ENCODE results near the gene JAM2.
A peak's percentile ranks its signal among the peaks of the same experiment; 100 is the strongest.
"Not testable (repeated sequence)": the region's sequence is repeated elsewhere in the genome, so short reads cannot be mapped to it uniquely, and the experiment has no call there.

The JAM2 gene

DNA sequence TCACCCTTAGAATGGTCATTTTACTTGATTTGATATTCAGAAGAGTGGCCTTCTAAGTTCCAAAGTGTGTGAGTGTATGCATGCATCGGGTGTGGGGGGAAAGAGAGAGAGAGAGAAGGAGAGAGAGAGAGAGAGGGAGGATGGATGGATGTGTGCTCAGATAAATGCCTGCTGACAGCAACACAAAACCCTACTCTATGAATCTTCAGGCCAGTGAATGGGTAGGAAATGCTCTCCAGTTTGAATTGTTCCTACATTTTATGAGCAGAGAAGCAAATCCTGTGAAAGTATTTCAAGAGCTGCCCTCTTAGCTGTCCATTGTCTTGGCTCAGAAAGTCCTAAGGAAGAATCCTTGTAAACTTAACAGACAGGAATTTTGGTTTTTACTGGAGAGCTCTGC, 7.4 kb downstream of the JAM2 start:
- DNase-seq (ENCODE audit: low spot score) = no peak

DNA sequence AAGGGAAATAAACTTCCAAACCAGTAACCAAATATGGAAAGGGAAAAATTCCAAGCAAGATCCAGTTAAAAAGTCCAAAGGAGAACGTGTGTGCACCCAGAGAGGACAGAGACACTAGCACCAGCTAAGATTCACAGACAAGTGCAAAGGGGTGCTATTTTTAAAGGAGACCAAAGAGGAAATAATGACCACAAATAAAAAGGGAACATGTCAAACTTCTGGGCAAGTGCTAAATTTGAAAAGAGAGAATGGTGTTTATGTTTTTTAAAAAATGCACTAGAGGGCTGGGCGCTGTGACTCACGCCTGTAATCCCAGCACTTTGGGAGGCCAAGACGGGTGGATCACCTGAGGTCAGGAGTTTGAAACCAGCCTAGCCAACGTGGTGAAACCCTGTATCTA, 8.6 kb downstream of the JAM2 start:
- no peak for DNase-seq (ENCODE audit: low spot score)

DNA sequence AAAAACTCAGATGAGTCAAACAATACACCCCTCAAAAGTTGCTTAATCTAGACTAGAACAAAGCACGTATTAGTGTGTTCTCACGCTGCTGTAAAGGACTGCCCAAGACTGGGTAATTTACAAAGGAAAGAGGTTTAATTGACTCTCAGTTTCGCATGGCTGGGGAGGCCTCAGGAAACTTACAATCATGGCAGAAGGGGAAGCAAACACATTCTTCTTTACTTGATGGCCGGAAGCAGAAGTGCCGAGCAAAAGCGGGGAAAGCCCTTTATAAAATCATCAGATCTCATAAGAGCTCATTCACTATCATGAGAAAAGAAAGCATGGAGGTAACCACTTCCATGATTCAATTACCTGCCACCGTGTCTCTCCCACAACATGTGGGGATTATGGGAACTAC, 10.1 kb downstream of the JAM2 start:
- DNase-seq (ENCODE audit: low spot score) = no peak

DNA sequence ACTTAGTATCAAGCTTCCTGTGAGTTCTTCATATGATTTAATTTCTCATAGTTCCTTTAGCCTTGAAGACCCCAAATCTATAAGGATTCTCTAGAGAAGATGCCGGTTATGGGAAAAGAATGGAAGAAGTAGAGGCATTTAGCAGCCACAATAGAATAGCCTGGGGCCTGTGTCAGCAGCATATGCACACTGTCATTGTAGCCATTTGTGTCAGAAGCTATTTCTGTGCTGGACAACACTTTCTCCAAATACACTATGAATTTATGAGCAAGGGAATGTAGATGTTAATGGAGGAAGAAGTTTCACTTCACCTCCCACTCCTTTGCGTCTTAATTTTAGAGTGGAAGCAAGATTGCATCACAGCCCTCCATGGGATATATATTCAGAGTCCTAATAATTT, 17.4 kb downstream of the JAM2 start:
- DNase-seq (ENCODE audit: low spot score) = no peak

DNA sequence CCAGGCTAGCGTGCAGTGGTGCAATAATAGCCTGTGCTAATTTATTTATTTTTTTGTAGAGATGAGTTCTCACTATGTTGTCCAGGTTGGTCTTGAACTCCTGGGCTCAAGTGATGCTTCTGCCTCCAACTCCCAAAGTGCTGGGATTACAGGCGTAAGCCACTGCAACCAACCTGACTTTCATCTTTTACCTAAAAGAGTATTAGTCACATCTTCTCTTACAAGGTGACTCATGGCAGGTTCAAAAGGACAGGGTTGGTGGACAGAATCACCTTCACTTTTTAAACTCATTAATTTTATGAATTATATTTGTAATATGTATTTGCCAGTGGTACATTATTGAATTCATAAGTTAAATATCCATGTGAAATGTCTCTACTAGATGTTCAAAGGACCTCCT, 18.1 kb downstream of the JAM2 start:
- no peak for DNase-seq (ENCODE audit: low spot score)

DNA sequence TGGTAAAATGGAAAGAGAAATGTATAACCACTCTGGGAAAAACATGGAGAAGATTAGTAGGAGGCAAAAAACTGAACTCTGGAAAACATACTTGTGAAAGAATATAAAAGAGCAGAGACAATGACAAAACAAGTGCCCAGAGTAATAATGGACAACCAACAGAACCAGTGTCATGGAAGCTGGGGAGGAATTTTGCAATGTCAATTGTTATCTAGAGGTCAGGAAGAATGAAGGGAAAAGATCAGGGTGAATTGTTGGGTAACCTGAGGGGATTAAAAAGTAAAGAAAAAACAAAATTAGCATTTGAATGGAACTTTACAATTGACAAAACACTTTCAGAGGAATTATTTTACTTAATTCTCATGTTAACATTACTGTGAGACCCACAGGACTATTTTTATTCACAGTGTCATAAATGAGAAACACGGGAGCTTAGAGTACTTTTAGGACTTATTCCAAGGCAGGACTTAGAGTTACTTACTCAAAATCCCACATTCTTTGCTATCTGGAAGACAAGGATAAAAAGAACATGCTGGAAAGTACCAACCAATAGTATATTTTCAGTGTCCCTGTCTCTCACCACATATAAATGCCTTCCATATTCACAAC, 19.5 kb downstream of the JAM2 start:
- DNase-seq (ENCODE audit: low spot score) = no peak

DNA sequence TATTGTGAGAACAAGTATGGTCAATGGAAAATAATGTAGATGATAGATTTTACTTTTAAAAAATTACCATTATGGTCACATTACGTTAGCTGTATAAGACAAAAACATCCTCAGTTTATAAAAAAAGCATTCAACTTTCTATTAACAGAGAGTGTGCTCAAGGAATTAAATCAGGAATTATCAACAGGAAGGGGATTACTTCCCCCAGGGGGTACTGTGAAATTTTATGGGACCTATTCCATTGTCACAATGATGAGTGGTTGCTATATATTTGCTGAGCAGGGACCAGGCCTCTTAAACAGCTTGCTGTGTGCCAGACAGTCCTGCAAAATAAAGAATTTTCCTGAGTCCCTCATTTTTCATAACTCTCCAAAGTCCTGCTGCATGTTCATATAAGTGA, 21.2 kb downstream of the JAM2 start:
- DNase-seq (ENCODE audit: low spot score) = no peak

DNA sequence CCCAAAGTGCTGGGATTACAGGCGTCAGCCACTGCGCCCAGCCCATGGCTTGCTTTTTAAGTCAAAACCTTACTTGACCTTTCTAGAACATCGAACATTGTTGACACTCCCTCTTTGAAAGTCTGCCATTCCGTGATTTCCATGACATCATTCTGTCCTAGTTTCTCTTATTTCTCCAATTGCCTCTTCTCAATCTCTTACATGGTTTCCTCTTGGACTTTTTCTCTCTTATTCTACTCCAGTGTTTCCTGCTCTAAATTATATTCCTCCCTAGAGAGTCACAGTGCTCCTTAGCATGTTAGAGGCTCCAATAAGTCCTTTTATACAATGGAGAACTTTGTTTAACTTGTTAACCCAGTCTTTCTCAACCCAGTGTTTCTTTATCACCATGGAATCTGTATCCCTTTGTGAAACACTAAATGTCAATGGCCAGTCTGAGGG, 25.5 kb downstream of the JAM2 start:
- no peak for DNase-seq (ENCODE audit: low spot score)

DNA sequence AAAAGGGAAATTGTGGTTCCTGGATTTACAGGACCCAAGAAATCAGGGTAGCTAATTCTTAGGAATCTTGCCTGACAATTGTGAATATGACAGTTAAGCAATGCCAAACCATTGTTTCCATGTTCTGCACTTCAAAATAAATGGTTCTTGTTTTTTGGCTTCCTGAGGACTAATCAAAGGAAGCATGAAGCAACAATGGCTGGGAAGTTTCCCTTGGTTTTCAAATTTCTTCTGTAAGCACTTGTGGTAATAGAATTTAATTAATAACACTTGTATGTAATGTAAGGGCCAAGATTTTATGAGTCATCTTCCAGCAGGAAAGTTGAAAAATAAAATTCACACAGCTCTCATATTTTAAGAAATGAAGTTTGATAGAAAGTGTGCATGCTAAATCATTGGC, 31.7 kb downstream of the JAM2 start:
- DNase-seq (ENCODE audit: low spot score) = no peak

DNA sequence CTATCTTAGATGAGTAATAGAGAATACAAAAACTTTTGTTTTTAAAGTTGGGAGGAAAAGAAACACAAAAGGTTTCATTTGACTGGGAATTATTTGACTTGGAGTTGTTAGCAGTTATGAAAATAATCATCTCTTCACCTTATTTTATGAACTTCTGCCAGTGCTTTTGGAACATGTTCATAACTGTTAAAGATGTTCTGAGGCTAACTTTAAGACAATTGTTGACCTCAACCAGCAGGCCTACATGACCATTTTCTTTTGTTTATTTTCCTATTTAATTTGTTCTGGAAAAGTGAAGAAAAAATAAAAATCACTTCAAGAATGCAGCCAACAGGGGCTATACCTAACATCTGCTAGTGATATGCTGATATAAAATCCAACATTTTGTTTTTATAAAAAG, 37.4 kb downstream of the JAM2 start:
- no peak for DNase-seq (ENCODE audit: low spot score)

DNA sequence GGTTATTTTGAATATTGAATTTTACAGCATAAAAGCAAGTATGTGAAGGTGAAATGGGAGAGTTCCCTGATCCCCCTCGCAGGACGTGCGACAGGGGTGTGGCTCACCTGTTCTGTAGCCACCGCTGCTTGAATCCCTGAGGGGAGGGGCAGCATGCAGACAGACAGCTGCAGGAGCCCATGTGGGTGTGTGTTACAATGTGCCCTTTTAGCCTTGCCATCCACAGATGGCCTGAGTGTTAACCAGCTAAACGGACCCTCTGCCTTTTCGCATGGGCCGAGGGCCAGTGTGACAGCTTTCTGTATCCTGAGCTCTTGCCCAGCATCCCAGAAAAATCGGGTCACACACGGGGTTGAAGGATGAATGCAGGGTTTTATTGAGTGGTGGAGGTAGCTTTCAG, 43.3 kb downstream of the JAM2 start:
- DNase-seq (ENCODE audit: low spot score) = no peak

DNA sequence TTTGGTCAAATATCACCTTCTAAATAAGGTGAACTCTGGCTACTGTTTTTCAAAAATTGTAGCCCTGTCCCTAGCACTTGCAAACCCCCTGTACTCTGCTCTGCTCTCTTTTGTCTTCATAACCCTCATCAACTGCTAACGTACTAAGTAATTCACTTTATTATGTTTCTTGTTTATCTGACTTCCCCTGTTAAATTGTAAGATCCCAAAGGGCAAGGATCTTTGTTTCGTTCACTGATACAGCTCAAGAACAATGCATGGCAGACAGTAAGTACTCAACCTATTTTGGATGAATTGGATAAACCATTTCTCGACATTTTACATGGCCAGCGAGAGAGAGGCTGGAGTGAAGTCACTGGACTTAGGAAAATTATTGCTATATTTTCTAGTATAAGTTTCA, 48.7 kb downstream of the JAM2 start:
- DNase-seq (ENCODE audit: low spot score) = no peak

DNA sequence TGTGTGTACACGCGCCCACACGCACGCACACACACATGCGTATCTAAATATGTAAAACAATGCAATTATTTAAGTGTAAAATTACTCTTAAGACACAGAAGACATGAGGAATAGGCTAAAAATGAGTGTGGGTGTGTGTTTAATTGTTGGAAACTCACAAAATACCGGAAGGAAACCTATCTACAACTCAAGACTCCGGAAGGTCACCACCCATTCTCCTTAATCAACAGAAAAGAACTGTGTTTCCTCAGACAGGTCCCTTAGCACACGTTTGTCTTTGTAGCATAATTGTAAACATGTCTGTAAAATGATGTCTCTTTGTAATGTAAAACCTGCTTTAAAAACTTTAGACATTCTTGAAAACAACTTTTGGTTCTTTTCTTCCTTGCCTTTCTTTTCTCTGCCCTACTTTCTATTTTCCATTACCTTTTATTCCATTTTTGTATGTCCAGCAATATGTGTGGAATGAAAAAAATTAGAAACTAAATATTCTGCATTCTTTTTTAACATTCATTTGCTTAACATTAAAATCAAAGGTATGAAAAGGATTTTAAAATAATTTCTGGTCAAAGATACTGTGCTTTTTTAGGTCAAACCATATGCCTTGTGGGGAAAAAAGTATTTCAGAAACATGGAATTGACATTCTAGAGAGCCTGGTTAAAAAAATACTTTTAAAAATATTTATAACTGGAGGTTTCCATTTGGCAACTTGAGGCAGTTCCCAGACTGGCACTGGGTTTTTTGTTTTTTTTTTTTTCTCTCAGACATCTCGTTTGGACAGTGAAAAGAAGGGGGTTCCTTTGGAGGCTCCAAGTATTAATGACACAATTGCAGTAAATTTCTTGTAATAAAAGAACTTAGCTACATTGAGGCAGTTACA, 49.5 kb downstream of the JAM2 start:
- no peak for DNase-seq (ENCODE audit: low spot score)

DNA sequence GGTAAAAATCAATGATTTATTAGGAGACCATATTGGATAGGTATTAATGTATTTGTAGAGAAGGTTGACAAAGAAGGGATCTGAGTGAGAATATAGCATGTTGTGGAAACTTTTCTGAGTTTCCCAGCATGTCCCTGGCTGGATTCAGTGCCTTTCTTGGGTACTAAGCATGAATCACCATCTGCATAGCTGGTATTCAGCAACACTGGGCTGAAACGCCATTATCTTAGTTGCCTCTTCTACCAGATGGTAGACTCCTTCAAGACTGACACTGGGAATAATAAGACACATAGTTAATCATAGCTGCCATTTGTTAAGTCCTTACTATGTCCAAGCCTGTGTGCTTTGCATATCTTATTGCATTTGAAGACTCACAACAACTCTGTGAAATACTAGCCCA, 50.2 kb downstream of the JAM2 start:
- no peak for DNase-seq (ENCODE audit: low spot score)

DNA sequence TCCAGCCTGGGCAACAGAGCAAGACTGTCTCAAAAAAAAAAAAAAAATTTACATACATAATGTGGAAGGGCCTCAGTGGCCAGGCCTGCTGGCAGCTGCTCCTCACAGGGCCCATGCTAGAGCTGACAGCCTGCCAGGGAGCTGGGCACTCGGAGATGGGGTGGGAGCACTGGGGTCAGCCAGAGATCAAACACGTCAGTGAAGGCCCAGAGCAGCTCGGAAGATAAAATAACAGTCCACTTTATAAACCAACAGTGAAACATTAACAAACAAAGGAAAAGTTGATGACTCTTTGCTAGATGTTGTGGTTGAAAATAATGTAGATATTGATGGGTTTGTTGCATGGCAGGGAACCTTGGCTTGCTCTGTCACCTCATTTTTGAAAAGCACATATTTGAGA, 52.9 kb downstream of the JAM2 start:
- no peak for DNase-seq (ENCODE audit: low spot score)

DNA sequence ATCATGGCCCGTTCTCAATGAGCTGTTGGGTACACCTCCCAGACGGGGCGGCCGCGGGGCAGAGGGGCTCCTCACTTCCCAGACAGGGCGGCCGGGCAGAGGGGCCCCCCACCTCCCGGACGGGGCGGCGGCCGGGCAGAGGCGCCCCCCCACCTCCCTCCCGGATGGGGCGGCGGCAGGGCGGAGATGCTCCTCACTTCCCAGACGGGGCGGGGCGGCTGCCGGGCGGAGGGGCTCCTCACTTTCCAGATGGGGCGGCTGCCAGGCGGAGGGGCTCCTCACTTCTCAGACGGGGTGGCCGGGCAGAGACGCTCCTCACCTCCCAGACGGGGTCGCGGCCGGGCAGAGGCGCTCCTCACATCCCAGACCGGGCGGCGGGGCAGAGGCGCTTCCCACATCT, 56.4 kb downstream of the JAM2 start:
- DNase-seq (ENCODE audit: low spot score) = not testable (repeated sequence)

DNA sequence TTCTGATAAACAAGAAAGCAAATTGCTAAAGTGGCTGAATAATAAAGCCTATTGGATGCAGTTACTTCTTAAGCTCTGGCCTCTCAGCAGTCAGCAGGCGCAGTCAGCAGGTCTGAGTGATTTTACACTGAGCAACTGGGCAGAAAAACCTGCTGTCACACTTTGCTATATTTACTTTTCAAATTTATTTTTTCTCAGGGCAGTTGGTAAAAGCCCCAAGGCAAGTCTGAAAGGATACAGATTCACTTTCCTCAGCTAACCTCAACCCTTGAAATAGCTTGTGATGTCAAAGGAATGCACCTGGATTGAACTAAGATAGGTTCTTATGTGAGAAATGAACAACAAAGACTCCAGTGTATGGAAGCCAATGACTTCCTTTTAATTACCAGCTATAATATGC, 61.7 kb downstream of the JAM2 start:
- no peak for DNase-seq (ENCODE audit: low spot score)

DNA sequence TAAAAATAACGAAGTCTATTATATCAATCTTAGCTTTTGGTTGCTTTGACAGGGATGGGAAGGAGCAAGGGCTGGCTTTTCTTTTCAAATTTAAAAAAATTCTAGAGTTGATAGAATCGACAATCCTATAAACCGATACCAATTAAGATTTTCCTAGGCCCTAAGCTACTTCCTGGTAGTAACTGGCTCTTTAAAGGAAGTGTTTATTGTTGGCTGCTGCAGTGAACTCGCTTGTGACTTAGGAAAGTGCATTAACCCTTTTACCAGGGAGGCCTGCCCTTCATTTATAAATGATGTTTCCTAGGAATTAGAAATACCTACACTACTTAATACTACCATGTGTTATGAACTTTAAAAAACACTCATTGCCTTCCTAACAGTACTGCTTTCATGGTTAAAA, 62.5 kb downstream of the JAM2 start:
- no peak for DNase-seq (ENCODE audit: low spot score)

DNA sequence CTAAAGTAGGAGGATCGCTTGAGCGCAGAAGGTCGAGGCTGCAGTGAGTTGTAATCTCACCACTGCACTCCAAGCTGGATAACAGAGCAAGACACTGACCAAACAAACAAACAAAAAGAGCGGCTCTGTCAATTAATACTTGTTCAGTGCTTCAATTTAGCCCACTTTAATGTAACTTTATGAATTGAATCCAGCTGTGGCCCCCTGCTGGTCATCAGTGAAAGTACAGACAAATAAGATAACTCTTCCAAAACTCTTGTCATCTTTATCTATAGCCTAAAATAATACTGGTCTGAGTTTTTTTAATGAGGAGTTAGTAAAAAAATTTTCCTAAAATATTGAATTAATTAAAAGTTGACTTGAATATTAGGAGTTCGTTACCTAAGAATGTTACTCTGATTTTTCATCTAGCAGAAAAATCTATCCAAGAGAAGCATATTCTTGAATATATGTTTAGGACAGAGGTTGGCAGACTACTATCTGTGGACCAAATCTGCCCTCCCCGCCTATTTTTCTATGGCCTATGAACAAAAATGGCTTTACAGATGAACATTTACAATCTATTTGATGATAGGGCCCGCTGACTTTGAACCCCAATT, 69.5 kb downstream of the JAM2 start:
- peak; percentile 25 for DNase-seq (ENCODE audit: low spot score)

DNA sequence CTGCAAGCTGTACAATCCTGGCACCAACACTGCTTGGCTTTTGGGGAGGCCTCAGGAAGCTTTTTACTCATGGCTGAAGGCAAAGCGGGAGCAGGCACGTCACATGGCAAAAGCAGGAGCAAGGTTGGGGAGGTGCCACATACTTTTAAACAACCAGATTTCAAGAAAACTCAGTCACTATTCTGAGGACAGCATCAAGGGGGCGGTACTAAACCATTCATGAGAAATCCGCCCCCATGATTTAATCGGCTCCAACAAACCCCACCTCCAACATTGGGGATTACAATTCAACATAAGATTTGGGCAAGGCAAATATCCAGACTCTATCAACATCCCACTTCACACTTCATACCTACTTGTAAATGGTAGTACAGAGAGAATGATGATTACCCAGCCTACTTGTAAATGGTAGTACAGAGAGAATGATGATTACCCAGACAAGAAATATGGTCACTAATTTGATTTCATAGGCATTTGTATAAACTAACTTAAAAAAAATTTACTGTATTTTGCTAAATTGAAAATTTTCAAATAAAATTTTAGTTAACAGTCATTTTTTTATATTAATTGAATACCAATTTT, 70.7 kb downstream of the JAM2 start:
- DNase-seq (ENCODE audit: low spot score) = no peak

DNA sequence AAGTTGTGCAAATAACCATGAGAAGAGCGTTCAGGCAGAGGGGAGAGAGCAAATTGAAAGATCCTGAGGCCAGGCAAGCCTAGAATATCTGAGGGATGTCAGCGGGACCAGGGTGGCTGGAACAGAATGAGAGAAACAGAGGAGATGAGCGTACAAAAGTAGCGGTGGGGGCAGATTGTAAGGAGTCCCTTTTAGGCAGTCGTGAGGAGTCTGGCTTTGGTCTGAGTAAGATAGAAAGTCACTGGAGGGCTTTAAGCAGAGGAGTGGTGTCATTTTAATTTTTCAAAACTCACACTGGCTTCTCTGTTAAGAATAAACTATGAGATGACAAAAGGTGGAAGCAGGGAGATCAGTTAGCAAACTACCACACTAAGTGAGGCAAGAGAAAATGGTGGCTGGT, 71.5 kb downstream of the JAM2 start:
- no peak for DNase-seq (ENCODE audit: low spot score)

DNA sequence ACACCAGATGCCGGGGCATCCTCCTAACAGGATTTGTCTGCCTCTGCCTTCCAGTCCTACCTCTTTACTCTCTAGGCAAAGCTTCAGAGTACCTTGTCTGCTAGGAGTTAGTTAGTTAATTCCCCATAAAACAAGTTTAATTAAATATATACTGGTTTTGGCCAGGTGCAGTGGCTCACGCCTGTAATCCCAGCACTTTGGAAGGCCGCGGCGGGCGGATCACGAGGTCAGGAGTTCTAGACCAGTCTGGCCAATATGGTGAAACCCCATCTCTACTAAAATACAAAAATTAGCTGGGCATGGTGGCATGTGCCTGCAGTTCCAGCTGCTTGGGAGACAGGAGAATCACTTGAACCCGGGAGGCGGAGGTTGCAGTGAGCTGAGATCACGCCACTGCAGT, 75.0 kb downstream of the JAM2 start:
- not testable (repeated sequence) for DNase-seq (ENCODE audit: low spot score)

Measured in cerebellar cortex (tissue), 1 donor.